ENCODE results near the gene DNAH11. TPM values are rescaled to one million over a fixed set of nuclear protein-coding genes. Genes with fewer than 3 reads are reported as not detected.

DNAH11 gene, protein sequence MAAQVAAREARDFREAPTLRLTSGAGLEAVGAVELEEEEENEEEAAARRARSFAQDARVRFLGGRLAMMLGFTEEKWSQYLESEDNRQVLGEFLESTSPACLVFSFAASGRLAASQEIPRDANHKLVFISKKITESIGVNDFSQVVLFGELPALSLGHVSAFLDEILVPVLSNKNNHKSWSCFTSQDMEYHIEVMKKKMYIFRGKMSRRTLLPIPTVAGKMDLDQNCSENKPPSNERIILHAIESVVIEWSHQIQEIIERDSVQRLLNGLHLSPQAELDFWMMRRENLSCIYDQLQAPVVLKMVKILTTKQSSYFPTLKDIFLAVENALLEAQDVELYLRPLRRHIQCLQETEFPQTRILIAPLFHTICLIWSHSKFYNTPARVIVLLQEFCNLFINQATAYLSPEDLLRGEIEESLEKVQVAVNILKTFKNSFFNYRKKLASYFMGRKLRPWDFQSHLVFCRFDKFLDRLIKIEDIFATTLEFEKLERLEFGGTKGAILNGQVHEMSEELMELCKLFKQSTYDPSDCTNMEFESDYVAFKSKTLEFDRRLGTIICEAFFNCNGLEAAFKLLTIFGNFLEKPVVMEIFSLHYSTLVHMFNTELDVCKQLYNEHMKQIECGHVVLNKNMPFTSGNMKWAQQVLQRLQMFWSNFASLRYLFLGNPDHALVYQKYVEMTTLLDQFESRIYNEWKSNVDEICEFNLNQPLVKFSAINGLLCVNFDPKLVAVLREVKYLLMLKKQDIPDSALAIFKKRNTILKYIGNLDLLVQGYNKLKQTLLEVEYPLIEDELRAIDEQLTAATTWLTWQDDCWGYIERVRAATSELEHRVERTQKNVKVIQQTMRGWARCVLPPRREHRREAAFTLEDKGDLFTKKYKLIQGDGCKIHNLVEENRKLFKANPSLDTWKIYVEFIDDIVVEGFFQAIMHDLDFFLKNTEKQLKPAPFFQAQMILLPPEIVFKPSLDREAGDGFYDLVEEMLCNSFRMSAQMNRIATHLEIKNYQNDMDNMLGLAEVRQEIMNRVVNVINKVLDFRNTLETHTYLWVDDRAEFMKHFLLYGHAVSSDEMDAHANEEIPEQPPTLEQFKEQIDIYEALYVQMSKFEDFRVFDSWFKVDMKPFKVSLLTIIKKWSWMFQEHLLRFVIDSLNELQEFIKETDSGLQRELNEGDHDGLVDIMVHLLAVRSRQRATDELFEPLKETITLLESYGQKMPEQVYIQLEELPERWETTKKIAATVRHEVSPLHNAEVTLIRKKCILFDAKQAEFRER (N-terminal part only)
- 10 to 100 TPM in 1 of 4 donors, 1 to 10 TPM in 2, under 1 TPM in 1; 0.35 to 19.0 (median 3.2) TPM for total RNA-seq

DNA sequence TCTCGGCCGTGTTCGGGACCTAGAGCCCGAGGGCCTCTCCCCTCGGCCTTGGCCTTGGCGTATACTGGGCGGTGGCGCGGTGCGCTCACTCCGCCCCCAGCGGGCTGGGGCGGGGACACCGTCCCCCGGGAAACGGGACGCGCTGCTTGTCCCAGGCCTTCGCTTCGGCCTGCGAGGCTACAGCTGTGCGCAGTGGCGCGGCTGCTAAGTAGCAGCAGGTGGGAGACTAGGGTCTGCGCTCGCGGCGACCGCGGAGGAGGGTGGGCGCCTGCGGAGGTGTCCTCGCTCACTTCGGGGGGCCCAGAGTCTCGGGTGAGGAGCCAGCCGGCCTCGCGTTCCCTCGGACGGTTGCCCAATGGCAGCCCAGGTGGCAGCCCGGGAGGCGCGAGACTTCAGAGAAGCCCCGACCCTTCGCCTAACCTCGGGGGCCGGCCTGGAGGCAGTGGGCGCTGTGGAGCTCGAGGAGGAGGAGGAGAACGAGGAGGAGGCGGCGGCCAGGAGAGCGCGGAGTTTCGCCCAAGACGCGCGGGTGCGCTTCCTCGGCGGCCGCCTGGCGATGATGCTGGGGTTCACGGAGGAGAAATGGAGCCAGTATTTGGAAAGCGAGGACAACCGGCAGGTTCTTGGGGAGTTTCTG is at the start of gene DNAH11:
Gene DNAH11 (plus strand): TSS at position 149 of the 637 bp plus-strand sequence. CDS start 207 bp downstream, at position 356.
- peaks cover 0 to 14% (median 0%) of the 10 kb centered on the region in 4 donors for H3K4me1 ChIP-seq
- H3K27me3 ChIP-seq: no peaks in the 10 kb centered on the region
- TF ChIP-seq POLR2A (IDR thresholded peaks at IDR 0.05): no peak
- TF ChIP-seq, protein P1, sequence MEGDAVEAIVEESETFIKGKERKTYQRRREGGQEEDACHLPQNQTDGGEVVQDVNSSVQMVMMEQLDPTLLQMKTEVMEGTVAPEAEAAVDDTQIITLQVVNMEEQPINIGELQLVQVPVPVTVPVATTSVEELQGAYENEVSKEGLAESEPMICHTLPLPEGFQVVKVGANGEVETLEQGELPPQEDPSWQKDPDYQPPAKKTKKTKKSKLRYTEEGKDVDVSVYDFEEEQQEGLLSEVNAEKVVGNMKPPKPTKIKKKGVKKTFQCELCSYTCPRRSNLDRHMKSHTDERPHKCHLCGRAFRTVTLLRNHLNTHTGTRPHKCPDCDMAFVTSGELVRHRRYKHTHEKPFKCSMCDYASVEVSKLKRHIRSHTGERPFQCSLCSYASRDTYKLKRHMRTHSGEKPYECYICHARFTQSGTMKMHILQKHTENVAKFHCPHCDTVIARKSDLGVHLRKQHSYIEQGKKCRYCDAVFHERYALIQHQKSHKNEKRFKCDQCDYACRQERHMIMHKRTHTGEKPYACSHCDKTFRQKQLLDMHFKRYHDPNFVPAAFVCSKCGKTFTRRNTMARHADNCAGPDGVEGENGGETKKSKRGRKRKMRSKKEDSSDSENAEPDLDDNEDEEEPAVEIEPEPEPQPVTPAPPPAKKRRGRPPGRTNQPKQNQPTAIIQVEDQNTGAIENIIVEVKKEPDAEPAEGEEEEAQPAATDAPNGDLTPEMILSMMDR (IDR thresholded peaks at IDR 0.05): no peak
- H3K9me3 ChIP-seq: no peaks in the 10 kb centered on the region
- no peaks in the 10 kb centered on the region for H3K36me3 ChIP-seq
- peak within 1 kb of the TSS in 1 of 4 donors; percentile 30 for H3K27ac ChIP-seq
- peak in 2 of 3 donors; percentile 48 to 62 for DNase-seq
- H3K4me3 ChIP-seq: peak within 1 kb of the TSS; percentile 15 to 56 (median 36)

DNA sequence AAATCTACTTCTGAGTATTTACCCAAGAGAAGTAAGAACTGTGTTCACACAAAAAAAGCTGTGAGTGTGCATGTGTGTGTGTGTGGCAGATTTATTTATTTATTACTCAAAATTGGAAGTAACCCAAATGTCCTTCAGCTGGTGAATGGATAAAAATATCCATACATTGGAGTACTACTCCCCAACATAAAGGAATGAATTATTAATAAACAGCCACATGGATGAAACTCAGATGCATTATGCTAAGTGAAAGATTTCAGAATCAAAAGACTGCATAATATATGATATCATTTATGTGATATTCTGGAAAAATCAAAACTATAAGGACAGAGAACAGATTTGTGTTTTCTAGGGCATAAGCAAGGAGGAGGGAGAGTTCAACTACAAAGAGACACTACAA is 47.1 kb upstream of the DNAH11 start:
- no peak overlapping the region for H3K27ac ChIP-seq
- H3K36me3 ChIP-seq: no peaks in the 10 kb centered on the region
- peaks cover 0 to 7% (median 3%) of the 10 kb centered on the region in 4 donors for H3K9me3 ChIP-seq
- no peak overlapping the region for H3K4me3 ChIP-seq
- no peaks in the 10 kb centered on the region for H3K4me1 ChIP-seq
- H3K27me3 ChIP-seq: no peaks in the 10 kb centered on the region
- no peak for DNase-seq
- TF ChIP-seq POLR2A (IDR thresholded peaks at IDR 0.05): no peak
- TF ChIP-seq, protein P1 (IDR thresholded peaks at IDR 0.05): no peak

DNA sequence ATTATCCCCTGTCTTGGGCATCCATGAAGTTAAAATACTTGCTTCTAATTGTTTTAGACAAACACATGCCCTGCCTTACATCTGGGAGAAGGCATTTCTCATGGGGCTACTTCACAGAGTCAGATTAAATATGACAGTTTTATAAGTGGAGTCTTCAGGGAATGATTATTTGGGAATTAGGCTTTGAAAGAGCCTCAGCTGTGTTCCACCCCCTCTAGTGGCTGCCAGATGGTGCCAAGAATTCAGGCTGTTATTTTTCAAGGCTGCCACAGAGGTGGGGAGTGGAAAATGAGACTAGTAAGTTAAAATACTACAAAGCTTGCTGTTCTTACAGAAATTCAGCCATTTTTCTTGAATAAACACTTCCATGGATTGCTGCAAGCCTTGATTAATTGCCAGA is 45.8 kb upstream of the DNAH11 start:
- no peak for TF ChIP-seq POLR2A (IDR thresholded peaks at IDR 0.05)
- TF ChIP-seq, protein P1 (IDR thresholded peaks at IDR 0.05): peak in 2 of 6 experiments; percentile 13 to 35
- peaks cover 0 to 7% (median 3%) of the 10 kb centered on the region in 4 donors for H3K9me3 ChIP-seq
- no peak overlapping the region for H3K27ac ChIP-seq
- no peaks in the 10 kb centered on the region for H3K27me3 ChIP-seq
- no peaks in the 10 kb centered on the region for H3K36me3 ChIP-seq
- H3K4me1 ChIP-seq: no peaks in the 10 kb centered on the region
- DNase-seq: no peak
- no peak overlapping the region for H3K4me3 ChIP-seq

DNA sequence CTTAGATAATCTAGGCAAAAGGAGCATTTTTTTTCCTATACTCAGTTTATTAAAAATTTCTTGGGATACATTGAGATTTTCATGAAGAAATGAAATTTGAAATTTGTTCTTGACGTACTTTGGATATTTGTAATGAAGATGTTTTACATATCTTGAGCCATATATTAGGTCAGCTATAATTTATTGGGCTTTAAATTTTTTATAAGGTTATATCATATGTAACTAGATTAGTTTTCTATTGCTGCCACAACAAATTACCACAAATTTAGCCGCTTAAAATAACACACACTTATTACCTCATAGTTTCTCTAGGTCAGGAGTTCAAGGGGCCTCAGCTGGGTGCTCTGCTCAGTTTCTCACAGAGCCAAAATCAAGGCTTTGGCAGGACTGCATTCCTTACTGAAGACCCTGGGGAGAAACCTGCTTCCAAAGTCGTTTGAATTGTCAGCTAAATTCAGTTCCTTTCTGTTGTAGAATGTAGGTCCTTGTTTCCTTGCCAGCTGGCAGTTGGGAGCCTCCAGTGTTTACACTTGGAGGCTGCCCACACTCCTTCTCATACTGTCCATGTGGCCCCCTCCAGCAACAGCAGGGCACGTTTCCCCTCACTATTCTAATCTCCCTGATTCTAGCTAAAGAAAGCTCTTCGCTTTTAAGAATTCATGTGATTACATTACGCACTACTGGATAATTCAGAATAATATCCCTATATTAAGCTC is 42.6 kb upstream of the DNAH11 start:
- TF ChIP-seq POLR2A (IDR thresholded peaks at IDR 0.05): no peak
- TF ChIP-seq, protein P1 (IDR thresholded peaks at IDR 0.05): no peak
- H3K4me3 ChIP-seq: no peak overlapping the region
- H3K36me3 ChIP-seq: no peaks in the 10 kb centered on the region
- H3K9me3 ChIP-seq: no peaks in the 10 kb centered on the region
- H3K27ac ChIP-seq: no peak overlapping the region
- no peak for DNase-seq
- no peaks in the 10 kb centered on the region for H3K4me1 ChIP-seq
- H3K27me3 ChIP-seq: no peaks in the 10 kb centered on the region
